Stimulated activated CD8-positive, alpha-beta memory T cell treated with anti-CD3 and anti-CD28 coated beads, Interleukin-7, amount 100 ng/mL, for 4 hours (primary cell): Measurements from ENCODE around the gene TESK2.
A peak's percentile ranks its signal among the peaks of the same experiment; 100 is the strongest.

Source experiments
- DNase-seq, 2 donors: peaks; one replicate each; pipeline ENCODE4 v3.0.0-alpha.2; 2020; ENCODE audit warnings: low read depth in 2 of 2

TESK2 gene

GRCh38 chr1:45337630-45338325 lies 153.2 kb downstream of the TESK2 start:
- DNase-seq, result no peak

- no peak for DNase-seq
These were observed 155.1 kb downstream of the TESK2 start for GRCh38 chr1:45335855-45336324.

- DNase-seq, result no peak
These were observed 156.4 kb downstream of the TESK2 start for GRCh38 chr1:45334308-45335245.

GRCh38 chr1:45332346-45332720 lies 158.6 kb downstream of the TESK2 start:
- no peak for DNase-seq

GRCh38 chr1:45331436-45332345 lies 159.3 kb downstream of the TESK2 start:
- DNase-seq, result no peak

GRCh38 chr1:45329445-45329844 lies 161.5 kb downstream of the TESK2 start:
- DNase-seq, result no peak

- DNase-seq, result no peak
These were observed 162.3 kb downstream of the TESK2 start for GRCh38 chr1:45328680-45329079.

- DNase-seq, result no peak
These were observed 163.1 kb downstream of the TESK2 start for GRCh38 chr1:45327644-45328515.

- peak; percentile 53 to 72 for DNase-seq
These were observed 164.0 kb downstream of the TESK2 start, which contains the start of gene HPDL for GRCh38 chr1:45326627-45327623. Gene HPDL (plus strand): TSS chr1:45326895. CDS start chr1:45327149, 254 bp downstream.

GRCh38 chr1:45325851-45326506 lies 165.0 kb downstream of the TESK2 start:
- no peak for DNase-seq

- DNase-seq, result no peak
These were observed 168.4 kb downstream of the TESK2 start for GRCh38 chr1:45322486-45323040.

GRCh38 chr1:45321444-45321843 lies 169.5 kb downstream of the TESK2 start:
- no peak for DNase-seq

- DNase-seq, result no peak
These were observed 171.2 kb downstream of the TESK2 start for GRCh38 chr1:45319761-45320160.

- no peak for DNase-seq
These were observed 173.8 kb downstream of the TESK2 start for GRCh38 chr1:45317166-45317565.

GRCh38 chr1:45314266-45314665 lies 176.7 kb downstream of the TESK2 start:
- DNase-seq, result no peak

- DNase-seq, result no peak
These were observed 184.1 kb downstream of the TESK2 start for GRCh38 chr1:45306905-45307304.

GRCh38 chr1:45306319-45306718 lies 184.6 kb downstream of the TESK2 start:
- DNase-seq, result no peak

- no peak for DNase-seq
These were observed 185.7 kb downstream of the TESK2 start for GRCh38 chr1:45305231-45305630.
